GM19328 (cell line): Measurements from ENCODE around the gene FLOT1.

Experiments used
- ATAC-seq: cut with Tn5 transposase; IDR thresholded peaks from one replicate; pipeline ENCODE4 v1.9.1; 2021; ENCODE audit warnings: mild to moderate bottlenecking, moderate library complexity; ENCODE audit not compliant: unreplicated experiment

The FLOT1 gene

DNA sequence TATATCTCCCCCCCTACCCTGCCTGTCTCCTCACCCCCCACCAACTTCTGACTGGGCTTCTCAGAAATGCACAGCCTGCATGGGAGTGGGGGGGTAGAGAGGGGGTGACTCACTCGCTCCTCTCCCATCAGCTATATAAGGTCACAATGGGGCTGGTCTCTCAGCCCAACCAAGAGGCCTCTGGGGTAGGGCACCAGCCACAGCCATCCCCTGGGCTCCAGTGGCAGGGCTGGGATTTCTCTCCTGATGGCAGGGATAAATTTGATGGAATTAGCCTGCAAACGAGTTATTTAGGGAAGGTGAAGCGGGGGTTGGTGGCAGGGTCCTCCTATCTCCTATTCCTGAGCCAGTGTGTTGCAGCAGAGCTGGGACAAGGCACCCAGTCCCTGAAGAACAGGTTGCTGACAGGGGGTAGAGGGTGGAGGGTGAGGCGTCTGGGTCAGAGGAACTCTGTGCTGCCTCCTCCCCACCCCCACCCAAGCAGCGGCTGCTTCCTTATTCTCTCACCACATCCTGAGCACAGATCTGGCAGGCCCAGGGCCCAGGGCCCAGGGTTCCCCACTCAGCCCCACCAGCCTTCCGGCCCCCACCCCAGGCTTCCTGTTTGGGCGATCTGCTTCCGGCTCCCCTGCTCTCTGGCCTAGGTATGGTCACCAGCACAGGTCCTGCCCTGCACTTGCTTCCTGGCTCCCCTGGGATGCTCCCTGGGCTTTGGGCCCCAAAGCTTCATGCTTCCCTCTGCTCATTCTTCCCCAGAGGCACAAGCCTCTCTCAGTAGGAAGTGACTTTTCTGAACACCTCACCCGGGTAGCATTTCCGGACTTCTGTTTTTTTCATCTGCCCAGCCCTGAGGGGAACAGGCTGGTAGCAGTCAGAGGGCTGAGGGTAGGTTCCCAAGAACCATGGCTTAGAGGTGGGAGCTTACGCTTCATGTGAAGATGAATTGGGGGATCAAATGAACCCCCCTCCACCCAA is 60.1 kb downstream of the FLOT1 start:
- peak; percentile 41 for ATAC-seq

DNA sequence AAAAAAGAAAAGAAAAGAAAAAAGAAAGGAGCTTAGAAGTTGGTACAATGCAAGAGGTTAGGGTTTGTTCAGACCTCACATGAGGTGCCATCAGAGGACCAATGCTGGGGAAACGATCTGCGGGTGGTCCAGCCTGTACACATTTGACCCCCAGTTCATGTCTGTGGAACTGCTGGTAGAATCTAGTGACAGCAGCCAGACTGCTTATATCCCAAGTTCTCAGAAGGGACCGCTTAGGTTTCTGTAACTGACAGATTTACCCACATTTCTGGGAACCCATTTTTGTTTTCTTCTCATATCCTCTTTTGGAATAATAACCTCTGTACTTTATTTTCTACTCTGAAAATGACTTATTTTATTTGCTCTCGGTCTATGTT is 60.7 kb downstream of the FLOT1 start:
- ATAC-seq, result no peak

DNA sequence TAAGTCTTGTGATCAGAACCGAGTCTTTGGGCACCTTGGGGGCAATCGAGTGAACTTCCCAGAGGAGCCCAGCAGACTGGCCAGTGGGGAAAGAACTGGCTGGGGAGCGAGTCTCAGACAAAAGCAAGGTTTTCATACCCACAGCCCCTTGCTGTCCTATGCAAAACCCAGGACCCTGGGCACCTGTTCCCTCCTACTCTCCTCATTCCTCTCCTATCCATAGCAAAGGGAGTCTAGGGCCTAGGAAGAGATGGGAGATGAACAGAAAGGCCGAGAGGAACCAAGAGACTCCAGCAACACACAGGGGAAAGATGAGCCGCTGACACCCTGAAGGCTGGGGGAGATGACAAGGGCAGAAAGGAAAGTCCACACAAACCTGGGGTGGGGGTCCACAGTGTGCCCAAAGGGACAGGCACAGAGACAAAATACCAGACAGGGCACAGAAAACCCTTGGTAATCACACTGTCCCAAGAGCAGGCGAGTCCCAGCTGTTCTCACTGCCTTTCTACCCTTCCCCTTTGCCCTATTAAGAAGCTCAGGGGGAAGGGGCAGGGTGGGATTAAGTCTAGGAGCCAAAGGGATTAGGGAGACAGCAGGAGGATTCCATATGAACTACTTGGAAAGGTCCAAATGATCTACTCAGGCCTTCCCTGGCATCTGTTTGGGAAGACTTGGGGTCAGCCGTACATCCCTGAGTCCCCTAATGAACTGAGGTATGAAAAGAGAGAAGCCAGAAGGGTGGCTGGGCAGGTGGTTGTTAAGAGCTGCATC is 62.5 kb downstream of the FLOT1 start:
- ATAC-seq, result no peak

DNA sequence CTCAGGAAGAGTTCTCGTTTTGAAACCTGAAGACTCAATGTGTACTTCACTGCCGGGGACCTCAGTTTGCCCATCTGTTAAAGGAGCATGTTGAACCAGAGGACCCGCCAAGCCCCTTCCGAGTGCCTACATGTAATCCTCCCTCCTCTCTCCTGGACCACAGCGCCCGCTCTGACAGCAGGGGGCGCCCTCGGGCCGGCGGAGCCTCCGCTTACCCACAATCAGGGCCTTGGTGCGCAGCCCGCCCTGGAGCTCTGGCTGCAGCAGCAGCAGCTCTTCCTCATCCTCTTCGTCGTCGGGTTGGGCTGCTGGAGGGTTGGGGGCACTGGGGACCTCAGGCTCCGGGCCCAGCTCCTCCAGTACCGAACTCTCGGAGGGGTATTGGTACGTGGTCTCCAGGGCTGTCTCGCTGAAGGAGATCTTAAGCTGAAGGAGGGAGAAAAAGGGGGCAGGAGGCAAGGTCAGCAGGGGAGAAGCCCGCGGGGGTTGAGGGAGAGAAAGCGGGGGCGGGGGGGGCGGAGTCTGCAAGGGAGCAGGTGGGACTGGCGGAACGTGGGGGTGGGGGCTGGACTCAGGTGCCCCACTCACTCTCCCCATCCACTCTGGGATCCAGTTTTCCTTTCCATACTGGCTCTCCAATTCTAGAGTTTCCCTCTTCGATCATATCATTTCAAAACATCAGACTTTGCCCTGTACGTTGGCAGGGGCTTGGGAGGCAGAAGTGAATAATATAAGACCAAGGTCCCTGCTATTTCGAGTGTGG is 63.3 kb downstream of the FLOT1 start:
- no peak for ATAC-seq
